Measurements from ENCODE around the gene CD68. TPM values are rescaled to one million over a fixed set of nuclear protein-coding genes. Genes with fewer than 3 reads are reported as not detected.
A peak's percentile ranks its signal among the peaks of the same experiment; 100 is the strongest.

Gene CD68
- total RNA-seq, 1 donor from 2014 or later, result 40.4 TPM

DNA sequence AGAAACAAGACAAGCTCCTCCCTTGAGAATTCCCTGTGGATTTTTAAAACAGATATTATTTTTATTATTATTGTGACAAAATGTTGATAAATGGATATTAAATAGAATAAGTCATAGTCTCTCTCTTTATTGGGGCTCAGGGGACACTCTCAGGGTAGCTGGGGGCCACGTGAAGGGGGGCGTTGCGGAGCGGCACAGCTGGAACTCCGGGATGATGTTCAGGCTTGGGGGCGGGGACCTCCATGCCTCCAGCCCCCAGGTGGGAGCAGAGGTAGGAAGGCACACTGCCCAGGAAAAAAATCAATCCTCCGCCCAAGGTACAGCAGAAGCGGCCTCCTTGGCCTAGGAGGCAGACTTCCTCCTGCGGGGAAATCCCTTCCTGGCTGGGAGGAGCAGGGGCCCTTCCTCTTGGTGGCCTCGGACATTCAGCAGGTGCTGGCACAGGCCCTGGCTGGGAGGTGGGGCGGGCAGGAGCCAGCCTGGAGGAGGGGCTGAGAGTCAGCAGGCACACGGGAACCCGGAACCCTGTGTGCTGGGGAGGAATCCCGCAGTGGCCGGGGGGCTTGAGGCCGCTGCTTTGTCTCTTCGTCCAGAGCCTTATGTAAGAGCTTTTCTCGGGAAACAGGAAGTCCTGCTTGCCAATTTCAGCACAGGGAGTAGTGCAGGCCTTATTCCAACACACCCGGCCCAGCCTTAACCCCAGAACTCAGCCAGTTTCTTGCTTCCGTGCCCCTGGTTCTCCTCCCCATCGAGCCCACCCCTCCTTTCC, 21.5 kb upstream of the CD68 start:
- peak; percentile 94 for DNase-seq (ENCODE audit: missing footprints)
- ATAC-seq, result peak; percentile 68
- intact Hi-C loops (cut with DNase I), result loop anchor here (1.0 to 2.0 kb wide), 2 partner anchors 9 to 73 kb away; partner anchors contain the start of genes POLR2A and TNFSF12

- ATAC-seq, result peak; percentile 29
- peak; percentile 86 for DNase-seq (ENCODE audit: missing footprints)
- intact Hi-C loops (cut with DNase I), result loop anchor here (1.0 to 2.0 kb wide), 2 partner anchors 9 to 74 kb away; partner anchors contain the start of genes POLR2A and TNFSF12
Observed at GRCh38 chr17:7558544-7559319, 20.7 kb upstream of the CD68 start, which contains the start of gene TNFSF13. Gene TNFSF13 (plus strand): TSS chr17:7558750. CDS start chr17:7559040, 290 bp downstream.

DNA sequence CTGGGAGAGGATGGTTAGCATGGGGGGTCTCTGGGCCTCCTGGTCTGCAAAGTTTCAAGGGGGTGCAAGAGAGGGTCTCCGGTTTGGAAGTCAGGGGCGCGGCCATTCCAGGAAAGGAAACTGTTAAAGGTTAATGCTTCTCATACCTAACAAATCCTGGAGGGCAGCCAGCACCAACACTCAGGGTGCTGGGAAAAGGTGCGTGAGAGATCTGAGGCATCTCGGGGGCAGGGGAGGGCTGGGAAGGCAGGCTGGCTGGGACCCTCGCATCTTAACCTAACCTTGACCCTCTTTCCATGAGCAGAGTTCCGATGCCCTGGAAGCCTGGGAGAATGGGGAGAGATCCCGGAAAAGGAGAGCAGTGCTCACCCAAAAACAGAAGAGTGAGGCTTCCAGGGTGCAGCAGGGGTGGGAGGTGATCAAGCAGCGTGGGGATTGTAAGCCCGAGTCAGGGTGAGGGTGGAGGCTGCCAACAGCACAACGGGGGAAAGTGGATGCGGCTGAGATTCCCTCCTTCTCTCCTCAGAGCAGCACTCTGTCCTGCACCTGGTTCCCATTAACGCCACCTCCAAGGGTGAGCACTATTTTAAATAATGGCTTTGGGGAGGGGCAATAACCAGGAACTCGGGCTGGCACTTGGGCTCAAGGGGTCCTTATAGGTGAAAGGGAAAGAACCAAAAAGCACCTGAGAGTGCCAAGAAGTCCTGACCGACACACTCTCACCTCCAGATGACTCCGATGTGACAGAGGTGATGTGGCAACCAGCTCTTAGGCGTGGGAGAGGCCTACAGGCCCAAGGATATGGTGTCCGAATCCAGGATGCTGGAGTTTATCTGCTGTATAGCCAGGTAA, 19.9 kb upstream of the CD68 start:
- intact Hi-C loops (cut with DNase I), result loop anchor here (2.0 to 10.0 kb wide), 4 partner anchors 75 to 305 kb away; partner anchors contain the start of genes CTDNEP1, ELP5 and POLR2A
- DNase-seq (ENCODE audit: missing footprints), result no peak
- ATAC-seq, result no peak

- DNase-seq (ENCODE audit: missing footprints) (no peak), ATAC-seq (peak; percentile 27)
- intact Hi-C loops (cut with DNase I), result loop anchor here (1.0 to 10.0 kb wide), 4 partner anchors 46 to 306 kb away; partner anchors contain the start of genes CTDNEP1 and ELP5
Observed at GRCh38 chr17:7560172-7561027, 19.0 kb upstream of the CD68 start.

GRCh38 chr17:7561028-7561575, 18.3 kb upstream of the CD68 start:
- ATAC-seq (peak; percentile 72), DNase-seq (ENCODE audit: missing footprints) (peak; percentile 94)
- intact Hi-C loops (cut with DNase I), result loop anchor here (1.0 to 10.0 kb wide), 4 partner anchors 47 to 306 kb away; partner anchors contain the start of genes CTDNEP1 and ELP5

DNA sequence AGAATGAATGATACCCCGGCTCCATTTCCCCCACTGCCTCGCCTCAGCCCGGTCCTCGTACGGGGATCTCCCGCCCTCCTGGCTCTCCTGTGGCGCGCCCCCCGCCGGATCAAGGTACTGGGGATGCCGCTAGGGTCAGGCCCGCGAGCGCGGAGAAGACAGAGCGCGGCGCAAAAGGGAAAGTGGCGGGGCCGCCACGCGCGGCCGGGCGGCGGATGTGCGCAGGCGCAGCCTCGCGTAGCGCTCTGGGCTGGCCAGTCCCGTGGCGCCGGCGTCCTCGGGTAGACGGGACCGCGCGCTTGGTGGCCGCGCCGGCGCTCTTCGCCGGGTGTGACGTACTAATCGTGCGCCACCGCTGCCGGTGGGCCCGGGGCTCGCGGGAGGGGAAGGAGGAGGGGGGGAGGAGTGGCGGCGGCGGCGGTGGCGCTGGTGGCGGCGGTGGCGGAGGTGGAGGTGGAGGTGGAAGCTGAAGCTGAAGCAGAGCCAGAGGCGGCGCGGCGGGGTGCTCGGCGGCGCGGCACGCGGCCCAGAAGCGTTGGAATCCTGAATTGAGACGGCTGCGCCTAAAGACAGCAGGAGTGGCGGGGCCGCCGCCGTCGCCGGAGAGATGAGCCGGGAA, 17.7 kb upstream of the CD68 start, which contains the start of gene SENP3:
SENP3 (plus strand) TSS at position 331 of the 619 bp plus-strand sequence. CDS start 1,158 bp downstream, outside the sequence.
- peak; percentile 88 for ATAC-seq
- intact Hi-C loops (cut with DNase I), result loop anchor here (1.0 to 10.0 kb wide), 4 partner anchors 47 to 307 kb away; partner anchors contain the start of genes CTDNEP1 and ELP5

DNA sequence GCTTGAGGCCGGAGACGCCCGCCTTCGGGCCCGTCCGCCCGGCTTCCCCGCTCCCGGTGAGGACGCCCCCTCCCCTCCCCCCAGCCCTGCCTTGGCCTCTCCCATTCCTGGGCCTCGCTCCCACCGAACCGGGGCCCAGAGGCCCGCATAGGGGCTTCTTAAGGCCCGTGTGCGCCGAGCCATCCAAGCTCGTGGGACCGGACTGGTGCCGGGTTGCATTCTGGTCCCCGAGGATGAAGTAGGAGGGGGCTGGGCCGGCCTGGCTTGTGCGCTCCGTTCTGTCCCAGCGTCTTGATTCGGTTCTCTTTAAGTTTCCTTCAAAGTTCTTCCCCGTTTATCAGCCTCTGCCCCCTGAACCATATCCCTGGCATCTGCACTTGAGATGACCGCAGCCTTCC, 17.2 kb upstream of the CD68 start:
- intact Hi-C loops (cut with DNase I), result loop anchor here (10.0 kb wide), 1 partner anchor 307 kb away; the partner anchor contains the start of genes CTDNEP1 and ELP5
- DNase-seq (ENCODE audit: missing footprints), result no peak
- no peak for ATAC-seq

More for the DNA sequence above, 17.7 kb upstream of the CD68 start, which contains the start of gene SENP3:
- DNase-seq (ENCODE audit: missing footprints), result peak; percentile 96

DNA sequence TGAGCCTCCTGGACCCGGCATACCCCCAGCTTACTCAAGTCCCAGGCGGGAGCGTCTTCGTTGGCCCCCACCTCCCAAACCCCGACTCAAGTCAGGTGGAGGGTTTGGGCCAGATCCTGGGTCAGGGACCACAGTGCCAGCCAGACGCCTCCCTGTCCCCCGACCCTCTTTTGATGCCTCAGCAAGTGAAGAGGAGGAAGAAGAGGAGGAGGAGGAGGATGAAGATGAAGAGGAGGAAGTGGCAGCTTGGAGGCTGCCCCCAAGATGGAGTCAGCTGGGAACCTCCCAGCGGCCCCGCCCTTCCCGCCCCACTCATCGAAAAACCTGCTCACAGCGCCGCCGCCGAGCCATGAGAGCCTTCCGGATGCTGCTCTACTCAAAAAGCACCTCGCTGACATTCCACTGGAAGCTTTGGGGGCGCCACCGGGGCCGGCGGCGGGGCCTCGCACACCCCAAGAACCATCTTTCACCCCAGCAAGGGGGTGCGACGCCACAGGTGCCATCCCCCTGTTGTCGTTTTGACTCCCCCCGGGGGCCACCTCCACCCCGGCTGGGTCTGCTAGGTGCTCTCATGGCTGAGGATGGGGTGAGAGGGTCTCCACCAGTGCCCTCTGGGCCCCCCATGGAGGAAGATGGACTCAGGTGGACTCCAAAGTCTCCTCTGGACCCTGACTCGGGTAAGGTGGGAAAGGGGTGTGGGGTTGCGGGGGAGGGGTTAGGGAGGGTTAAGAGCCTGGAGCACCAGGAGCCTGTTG, 16.1 kb upstream of the CD68 start:
- ATAC-seq (no peak), DNase-seq (ENCODE audit: missing footprints) (no peak)
- intact Hi-C loops (cut with DNase I), result loop anchor here (10.0 kb wide), 1 partner anchor 308 kb away; the partner anchor contains the start of genes CTDNEP1 and ELP5

GRCh38 chr17:7569571-7569970, 9.9 kb upstream of the CD68 start:
- no peak for DNase-seq (ENCODE audit: missing footprints)
- intact Hi-C loops (cut with DNase I), result loop anchor here (10.0 kb wide), 1 partner anchor 315 kb away; the partner anchor contains the start of genes CTDNEP1 and ELP5
- ATAC-seq, result no peak

DNA sequence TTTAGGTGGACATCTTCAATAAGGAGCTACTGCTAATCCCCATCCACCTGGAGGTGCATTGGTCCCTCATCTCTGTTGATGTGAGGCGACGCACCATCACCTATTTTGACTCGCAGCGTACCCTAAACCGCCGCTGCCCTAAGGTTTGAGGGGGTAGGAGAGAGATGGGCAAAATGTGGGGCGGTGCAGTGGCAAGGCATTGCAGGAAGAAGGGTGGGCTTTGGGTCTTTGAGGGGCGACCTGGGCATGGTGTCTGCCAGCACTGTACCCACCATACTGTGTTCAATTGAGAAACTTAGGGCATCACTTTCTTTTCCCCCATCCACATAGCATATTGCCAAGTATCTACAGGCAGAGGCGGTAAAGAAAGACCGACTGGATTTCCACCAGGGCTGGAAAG, 9.1 kb upstream of the CD68 start:
- intact Hi-C loops (cut with DNase I), result loop anchor here (5.0 to 10.0 kb wide), 2 partner anchors 178 to 284 kb away; partner anchors contain the start of genes CYB5D1, NAA38, PLSCR3 and TMEM88
- ATAC-seq (no peak), DNase-seq (ENCODE audit: missing footprints) (no peak)

- ATAC-seq, result no peak
- intact Hi-C loops (cut with DNase I), result loop anchor here (5.0 to 10.0 kb wide), 2 partner anchors 180 to 283 kb away; partner anchors contain the start of genes CYB5D1, NAA38, PLSCR3 and TMEM88
- no peak for DNase-seq (ENCODE audit: missing footprints)
Observed at GRCh38 chr17:7572338-7572587, 7.2 kb upstream of the CD68 start.

DNA sequence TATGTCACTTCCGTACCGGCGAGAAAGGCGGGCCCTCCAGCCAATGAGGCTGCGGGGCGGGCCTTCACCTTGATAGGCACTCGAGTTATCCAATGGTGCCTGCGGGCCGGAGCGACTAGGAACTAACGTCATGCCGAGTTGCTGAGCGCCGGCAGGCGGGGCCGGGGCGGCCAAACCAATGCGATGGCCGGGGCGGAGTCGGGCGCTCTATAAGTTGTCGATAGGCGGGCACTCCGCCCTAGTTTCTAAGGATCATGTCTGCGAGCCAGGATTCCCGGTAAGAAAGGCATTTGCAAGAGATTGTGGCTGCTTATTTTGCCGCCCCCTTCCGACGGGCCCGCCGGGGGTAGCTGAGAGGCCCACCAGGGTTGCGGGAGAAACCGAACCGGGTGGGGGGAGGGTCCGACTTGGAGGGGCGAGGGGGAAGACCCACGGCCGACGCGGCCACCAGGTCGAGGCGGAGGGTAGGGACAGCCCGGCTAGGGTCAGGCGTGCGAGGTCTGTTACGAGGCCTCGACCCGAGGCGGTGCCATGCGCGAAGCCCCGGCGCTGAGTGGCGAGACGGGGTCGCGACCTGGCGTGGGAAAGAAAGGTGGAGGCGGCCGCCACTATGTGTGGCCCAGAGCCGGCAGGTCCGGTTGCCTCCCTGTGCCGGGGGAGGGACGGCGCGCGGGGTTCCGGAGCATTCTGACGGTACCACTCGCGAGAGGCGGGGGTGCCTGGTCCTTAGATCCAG, 6.7 kb upstream of the CD68 start:
- DNase-seq (ENCODE audit: missing footprints), result peak; percentile 99
- ATAC-seq, result peak; percentile 96
- intact Hi-C loops (cut with DNase I), result loop anchor here (5.0 to 10.0 kb wide), 2 partner anchors 180 to 282 kb away; partner anchors contain the start of genes CYB5D1, NAA38, PLSCR3 and TMEM88

DNA sequence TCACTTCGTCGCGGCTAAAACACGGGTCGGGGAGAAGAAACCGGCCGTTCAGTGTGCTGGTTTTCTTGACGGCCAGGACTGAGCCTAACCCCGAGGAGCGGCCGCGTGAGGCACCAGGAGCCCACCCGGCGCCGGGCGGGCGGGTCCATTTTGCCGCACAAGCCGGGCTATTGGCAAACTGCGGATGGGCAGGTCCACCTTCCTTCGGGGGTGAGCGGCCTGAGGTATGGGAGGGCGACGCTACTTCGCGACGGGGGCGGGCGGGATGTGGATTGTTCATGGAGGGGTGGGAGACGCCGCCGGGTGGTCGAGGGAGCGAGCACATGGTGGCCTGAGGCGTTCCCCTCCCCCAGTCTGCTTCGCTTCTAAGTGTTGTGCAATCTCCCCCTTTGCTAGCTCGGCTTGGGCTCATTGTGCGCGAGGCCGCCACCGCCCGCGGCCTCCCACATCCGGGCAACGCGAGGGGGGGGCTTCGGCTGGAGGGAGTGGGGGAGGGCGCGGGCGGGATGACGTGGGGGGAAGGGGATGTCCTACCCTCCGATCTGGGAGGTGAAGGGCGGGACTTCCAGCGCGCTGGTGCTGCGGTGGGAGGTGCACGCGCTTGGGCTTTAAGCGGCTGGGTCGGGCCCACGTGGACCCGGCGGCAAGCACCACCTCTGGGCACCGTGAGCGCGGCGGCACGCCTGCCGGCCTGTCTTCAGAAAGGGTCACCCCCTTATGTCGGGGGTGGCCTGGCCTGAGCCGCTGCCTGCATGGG, 5.9 kb upstream of the CD68 start:
- intact Hi-C loops (cut with DNase I), result loop anchor here (5.0 to 10.0 kb wide), 2 partner anchors 181 to 281 kb away; partner anchors contain the start of genes CYB5D1, NAA38, PLSCR3 and TMEM88
- peak; percentile 71 for ATAC-seq
- DNase-seq (ENCODE audit: missing footprints), result peak; percentile 92
